ENCODE results near the gene UBE3C.

Gene UBE3C

GRCh38 chr7:157183832-157184231, 45.1 kb downstream of the UBE3C start:
- no peak for DNase-seq

- no peak for DNase-seq
Measured at GRCh38 chr7:157188091-157188665, 49.5 kb downstream of the UBE3C start.

- DNase-seq, result no peak
Measured at GRCh38 chr7:157189405-157189804, 50.7 kb downstream of the UBE3C start.

- DNase-seq, result no peak
Measured at GRCh38 chr7:157192861-157193260, 54.1 kb downstream of the UBE3C start.

GRCh38 chr7:157193274-157193673, 54.5 kb downstream of the UBE3C start:
- no peak for DNase-seq

- DNase-seq, result no peak
Measured at GRCh38 chr7:157194948-157195347, 56.2 kb downstream of the UBE3C start.

GRCh38 chr7:157195868-157196267, 57.1 kb downstream of the UBE3C start:
- no peak for DNase-seq

GRCh38 chr7:157204134-157204533, 65.4 kb downstream of the UBE3C start:
- no peak for DNase-seq

GRCh38 chr7:157205438-157205837, 66.7 kb downstream of the UBE3C start:
- no peak for DNase-seq

- no peak for DNase-seq
Measured at GRCh38 chr7:157208571-157209413, 70.1 kb downstream of the UBE3C start.

GRCh38 chr7:157210682-157211081, 72.0 kb downstream of the UBE3C start:
- DNase-seq, result no peak

- DNase-seq, result no peak
Measured at GRCh38 chr7:157211690-157212089, 73.0 kb downstream of the UBE3C start.

- no peak for DNase-seq
Measured at GRCh38 chr7:157219154-157219553, 80.4 kb downstream of the UBE3C start.

GRCh38 chr7:157220916-157221569, 82.3 kb downstream of the UBE3C start:
- DNase-seq, result no peak

- DNase-seq, result no peak
Measured at GRCh38 chr7:157222687-157223086, 84.0 kb downstream of the UBE3C start.

- DNase-seq, result no peak
Measured at GRCh38 chr7:157224627-157225026, 85.9 kb downstream of the UBE3C start.

GRCh38 chr7:157228864-157229422, 90.2 kb downstream of the UBE3C start:
- DNase-seq, result no peak

GRCh38 chr7:157233677-157234076, 95.0 kb downstream of the UBE3C start:
- no peak for DNase-seq

- no peak for DNase-seq
Measured at GRCh38 chr7:157234271-157234670, 95.5 kb downstream of the UBE3C start.

- no peak for DNase-seq
Measured at GRCh38 chr7:157235357-157236333, 96.9 kb downstream of the UBE3C start.

- no peak for DNase-seq
Measured at GRCh38 chr7:157238087-157238486, 99.4 kb downstream of the UBE3C start.

- no peak for DNase-seq
Measured at GRCh38 chr7:157239571-157240270, 101.0 kb downstream of the UBE3C start.

Data from stimulated activated CD4-positive, alpha-beta T cell treated with anti-CD3 and anti-CD28 coated beads, Interleukin-4, amount 100 ng/mL, for 24 hours (primary cell).